NCI-H146 (cell line): ENCODE results near the gene FAM24A.

ENCODE experiments used
- DNase-seq: peaks from one replicate; lab custom pipeline; 2025; lab: John Stamatoyannopoulos, UW

The FAM24A gene

GRCh38 chr10:122931088-122931906 is 20.9 kb downstream of the FAM24A start:
- no peak for DNase-seq

GRCh38 chr10:122939133-122939855 is 28.9 kb downstream of the FAM24A start:
- DNase-seq, result no peak

- DNase-seq, result no peak
Measured at GRCh38 chr10:122939856-122940543, 29.6 kb downstream of the FAM24A start.

- no peak for DNase-seq
Measured at GRCh38 chr10:122949296-122949695, 38.9 kb downstream of the FAM24A start.

- peak; percentile 98 for DNase-seq
Measured at GRCh38 chr10:122953902-122954730, 43.7 kb downstream of the FAM24A start, which contains the start of gene C10orf88. C10orf88 (minus strand) TSS chr10:122954227; CDS start chr10:122954178, 49 bp downstream.

- no peak for DNase-seq
Measured at GRCh38 chr10:122954731-122955050, 44.3 kb downstream of the FAM24A start.

- DNase-seq, result no peak
Measured at GRCh38 chr10:122955892-122956291, 45.5 kb downstream of the FAM24A start.

- DNase-seq, result no peak
Measured at GRCh38 chr10:122957474-122957873, 47.1 kb downstream of the FAM24A start.

- DNase-seq, result no peak
Measured at GRCh38 chr10:122962405-122962804, 52.0 kb downstream of the FAM24A start.
